HG03558 (cell line): ENCODE data around the gene IGF2R.
"Not testable (repeated sequence)": the region's sequence is repeated elsewhere in the genome, so short reads cannot be mapped to it uniquely, and the experiment has no call there.

ENCODE experiments used
- ATAC-seq: cut with Tn5 transposase; IDR thresholded peaks from one replicate; pipeline ENCODE4 v1.9.1; 2021; ENCODE audit warnings: moderate number of reproducible peaks; ENCODE audit not compliant: unreplicated experiment; ENCODE audit errors: extremely low read depth

The IGF2R gene

DNA sequence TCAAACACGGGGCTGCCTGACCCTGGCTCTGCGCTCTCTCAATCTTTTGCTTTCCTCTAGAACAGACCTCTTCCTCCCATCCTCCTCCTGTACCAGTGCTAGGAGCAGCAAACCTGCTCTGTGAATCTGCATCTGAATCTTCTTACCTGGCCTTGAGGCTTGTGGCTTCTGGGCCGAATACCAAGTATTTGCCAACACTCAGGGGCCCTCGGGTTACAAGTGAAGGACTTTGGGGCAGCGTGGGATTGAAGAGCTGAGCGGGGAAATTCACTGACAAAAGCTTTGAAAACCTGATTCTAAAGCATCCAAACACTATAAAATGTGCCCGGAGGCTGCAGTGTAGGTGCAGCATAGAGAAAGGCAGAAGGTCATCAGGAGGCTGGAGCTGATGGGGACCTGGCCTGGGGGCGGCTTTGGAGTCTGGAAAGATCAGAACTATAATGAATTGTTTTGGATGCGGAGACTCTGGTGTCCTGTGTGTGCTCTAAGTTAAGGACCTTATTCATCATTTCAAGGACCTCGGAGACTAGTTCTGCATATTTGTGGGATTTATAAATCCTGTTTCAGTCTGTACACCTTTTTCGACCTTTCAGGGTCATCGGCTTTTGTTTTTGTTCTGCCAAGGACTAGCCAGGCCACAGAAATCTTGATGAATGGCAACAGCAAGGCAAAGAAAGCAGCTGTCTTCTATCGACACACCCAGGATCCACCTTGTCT, 16.4 kb upstream of the IGF2R start:
- ATAC-seq = no peak

DNA sequence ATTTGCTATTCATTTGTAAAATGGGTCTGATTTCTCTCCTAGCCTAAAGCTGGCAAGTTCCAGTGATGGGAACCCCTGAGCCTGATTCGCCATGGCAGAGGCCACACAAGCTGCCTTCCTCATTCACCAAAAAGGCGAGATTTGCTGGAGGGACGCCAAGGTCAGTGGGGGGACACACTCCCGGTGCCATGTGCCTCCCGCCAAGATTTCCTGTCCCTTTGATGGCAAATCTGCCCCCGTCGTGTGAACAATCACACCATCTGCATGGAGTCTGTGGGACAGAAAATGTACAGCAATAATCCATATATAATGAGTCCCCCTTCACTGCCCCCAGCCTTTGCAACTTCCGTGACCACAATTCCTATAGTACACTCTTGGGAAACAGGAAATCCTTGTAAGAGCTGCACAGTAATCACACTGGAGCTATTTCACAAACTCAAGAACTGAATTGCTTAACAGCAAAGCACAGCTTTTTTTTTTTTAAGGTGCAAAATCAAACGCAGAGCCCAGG, 15.7 kb upstream of the IGF2R start:
- ATAC-seq = no peak

DNA sequence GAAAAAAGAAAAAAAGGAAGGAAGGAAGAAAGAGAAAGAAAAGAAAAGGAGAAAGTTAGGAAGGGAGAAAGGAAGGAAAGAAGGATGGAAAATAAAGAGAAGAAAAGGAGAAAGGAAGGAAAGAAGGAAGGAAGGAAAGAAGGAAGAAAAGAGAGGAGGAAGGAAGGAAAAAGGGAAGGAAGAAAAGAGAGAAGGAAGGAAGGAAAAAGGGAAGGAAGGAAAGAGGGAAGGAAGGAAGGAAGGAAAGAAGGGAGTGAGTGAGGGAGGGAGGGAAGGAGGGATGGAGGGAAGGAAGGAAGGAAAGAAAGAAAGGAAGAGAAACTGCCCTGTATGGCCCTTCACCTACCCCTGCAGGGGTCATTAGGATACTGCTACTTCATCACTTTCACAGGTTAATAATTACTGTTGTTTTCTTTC, 12.9 kb upstream of the IGF2R start:
- ATAC-seq = no peak

DNA sequence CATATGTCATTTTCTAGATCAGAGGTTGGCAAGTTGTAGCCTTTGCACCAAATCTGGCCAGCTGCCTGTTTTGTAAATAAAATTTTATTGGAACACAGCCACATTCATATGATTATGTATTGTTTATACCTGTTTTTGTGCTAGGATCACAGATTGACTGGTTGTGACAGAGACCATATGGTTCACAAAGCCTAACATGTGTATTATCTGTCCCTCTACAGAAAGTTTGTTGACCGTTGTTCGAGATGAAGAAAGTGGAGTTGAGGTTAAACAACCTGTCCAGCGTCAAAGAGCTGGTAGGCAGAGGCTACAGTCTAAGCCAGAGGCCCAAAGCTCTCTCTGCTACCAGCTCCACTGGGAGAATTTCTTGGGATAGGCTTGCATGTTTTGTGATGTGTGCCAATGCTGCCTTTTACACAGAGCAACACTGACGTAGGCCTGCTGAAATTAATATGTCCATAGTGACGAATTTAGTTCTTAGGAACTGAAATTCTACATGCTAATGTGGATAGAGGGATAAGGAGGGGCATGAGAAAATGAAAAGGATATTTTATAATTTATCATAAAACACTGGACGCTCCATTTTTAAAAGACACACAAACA, 11.7 kb upstream of the IGF2R start:
- no peak for ATAC-seq

DNA sequence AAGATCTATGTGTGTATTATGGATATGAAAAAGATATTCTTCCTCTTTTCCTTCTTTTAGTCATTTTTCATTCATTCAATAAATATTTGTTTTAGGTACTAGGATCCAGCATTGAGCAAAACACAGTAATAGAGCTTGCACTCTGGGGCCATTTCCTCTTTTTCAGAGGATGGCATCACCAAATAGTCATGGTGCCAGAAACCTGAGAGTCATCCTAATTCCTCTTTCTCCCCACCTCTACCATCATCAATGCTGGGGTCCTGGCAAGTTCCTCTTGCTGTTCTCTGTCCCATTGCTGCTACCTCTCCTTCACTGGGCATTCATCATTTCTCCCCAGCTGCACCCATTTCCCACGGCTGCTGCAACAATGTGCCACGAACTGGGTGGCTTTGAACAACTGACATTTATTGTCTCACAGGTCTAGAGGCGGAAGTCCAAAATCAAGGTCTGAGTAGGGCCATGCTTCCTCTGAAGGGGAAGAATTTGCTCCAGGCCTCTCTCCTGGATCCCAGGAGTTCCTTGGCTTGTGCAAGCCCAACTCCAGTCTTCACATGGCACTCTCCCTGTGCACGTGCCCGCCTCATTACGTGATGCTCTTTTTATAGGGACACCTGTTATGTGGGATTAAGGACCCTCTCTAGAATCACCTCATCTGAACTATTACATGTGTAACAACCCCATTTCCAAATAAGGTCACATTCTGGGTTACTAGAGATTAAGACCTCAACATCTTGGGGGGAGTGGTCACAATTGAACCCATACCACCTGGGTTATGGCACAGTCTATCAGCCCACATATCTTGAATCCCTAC, 9.5 kb upstream of the IGF2R start:
- no peak for ATAC-seq

DNA sequence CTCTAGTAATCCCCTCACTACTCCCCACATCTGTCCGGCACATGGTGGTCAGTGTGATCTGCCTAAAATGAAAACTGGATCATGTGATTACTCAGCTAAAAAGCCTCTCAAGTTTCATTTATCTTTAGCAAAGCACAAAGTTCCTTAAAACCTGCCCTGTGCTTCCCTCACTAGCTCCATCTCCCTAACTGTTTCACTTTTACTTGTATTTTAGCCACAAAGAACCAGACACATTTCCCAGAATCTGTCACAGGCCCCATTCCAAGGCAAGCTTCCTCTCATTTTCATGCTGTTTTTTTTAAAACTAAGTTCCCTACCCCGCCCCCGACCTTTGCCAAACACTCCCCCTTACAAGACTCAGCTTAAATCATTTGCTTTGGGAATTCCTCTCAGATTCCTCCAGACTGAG, 8.9 kb upstream of the IGF2R start:
- ATAC-seq = no peak

DNA sequence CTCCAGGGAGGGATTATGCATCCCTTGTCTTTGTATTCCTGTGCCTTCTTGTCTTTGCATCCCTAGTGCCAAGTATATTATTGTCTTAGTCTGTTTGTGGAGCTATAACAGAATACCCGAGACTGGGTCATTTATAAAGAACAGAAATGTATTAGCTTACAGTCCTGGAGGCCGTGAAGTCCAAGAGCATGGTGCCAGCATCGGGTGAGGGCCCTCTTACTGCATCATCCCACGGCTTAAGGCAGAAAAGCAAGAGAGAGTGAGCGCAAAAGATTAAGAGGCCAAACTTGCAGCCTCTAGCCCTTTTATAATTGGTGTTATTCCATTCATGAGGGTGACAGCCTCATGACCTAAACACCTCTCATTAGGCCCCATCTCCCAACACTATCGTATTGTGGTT, 8.4 kb upstream of the IGF2R start:
- no peak for ATAC-seq

DNA sequence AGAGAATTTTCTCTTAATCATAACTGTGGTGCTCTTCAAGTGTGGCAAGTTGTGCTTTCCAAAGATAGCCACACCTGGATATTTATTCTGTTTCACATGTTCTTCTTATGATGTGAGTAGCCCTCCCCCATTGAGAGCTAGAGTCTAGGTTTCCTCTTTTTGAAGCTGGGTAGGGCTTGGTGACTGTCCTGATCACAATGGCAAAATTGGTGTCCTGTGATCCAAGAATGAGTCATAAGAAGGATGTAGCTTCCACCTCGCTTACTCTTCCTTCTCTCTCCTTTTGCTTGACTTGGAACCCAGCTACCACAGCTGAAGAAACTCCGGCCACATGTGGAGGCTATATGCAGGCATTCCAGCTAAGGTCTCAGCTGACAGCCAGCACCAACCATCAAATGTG, 7.4 kb upstream of the IGF2R start:
- no peak for ATAC-seq

DNA sequence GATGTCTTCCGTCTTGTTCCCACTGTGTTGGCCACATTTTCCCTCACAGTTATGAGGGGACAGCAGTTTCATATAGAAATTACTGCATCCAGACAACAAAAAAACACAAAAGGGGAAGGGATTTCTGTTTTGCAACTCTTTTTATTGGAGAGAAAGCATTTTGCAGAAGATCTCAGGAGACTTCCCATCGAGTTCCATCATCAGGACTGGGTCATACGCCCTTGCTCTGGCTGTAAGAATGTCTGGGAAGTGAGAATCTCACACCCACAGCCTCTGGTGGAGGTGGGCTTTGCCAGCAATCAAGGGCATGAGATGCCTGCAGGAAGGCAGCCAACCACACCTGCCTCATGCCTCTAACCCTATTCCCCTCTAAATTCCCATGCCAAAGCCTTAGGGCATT, 5.8 kb upstream of the IGF2R start:
- ATAC-seq = no peak

DNA sequence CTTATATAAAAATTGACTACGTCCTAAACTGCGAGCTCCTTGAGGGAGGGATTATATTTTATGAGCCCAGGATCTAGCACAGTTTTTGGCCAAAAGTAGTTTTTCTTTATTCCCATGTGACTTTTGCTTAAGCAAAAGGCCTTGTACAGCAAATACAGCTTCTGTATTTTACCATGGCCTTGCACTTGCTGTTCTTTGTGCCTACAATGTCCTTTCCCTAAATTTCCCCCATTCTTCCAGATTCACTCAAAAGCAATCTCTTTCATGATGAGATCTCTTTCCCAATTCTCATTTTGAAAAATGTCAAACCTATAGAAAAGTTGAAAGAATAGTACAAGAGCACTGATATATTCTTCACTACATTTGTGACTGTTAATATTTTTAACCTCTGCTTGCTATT, 4.8 kb upstream of the IGF2R start:
- ATAC-seq = no peak

DNA sequence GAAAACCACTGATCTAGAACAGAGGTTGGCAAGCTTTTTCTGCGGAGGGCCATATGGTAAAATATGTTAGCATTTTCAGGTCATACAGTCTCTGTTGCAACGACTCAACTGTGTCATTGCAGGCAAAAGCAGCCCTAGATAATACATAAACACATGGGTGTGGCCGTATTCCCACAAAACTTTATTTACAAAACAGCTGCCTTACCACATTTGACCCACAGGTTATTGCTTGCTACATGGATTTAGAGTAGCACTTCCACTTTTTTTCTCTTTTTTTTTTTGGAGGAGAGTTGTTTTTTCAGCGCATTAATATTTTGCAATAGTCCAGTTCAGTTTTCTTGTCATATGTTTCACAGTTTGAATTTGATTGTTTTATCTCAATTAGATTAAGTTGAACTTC, 2.5 kb upstream of the IGF2R start:
- ATAC-seq = no peak

DNA sequence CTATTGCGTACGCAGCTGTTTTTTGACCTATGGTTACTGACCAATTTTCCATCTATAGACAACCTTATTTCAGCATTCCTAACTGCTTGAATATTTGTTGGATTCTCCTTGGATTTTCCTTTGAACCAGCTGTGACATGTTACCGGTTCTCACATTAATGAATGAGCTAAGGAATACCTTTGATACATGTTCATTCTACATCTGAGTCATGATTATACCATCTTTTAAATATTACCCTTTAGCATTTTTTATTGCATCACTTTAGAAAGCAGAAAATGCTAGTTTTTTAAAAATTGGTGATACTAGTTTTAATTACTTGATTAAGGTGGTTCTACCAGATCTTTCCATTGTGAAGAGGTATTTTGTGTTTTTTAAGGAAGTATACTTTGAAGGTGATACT, 1.9 kb upstream of the IGF2R start:
- ATAC-seq = no peak

DNA sequence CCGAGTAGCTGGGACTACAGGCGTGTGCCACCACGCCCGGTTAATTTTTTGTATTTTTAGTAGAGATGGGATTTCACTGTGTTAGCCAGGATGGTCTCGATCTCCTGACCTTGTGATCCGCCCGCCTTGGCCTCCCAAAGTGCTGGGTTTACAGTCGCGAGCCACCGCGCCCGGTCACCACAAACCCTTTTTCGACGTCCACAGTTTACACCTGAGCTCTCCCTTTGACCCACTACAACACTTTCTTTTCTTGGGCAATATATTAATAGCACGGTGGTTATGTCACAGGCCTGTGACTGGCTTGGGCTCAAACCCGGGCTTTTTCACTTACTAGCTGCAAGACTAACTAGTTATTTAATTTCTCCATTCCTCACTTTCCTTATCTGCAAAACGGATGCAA, 1.3 kb upstream of the IGF2R start:
- ATAC-seq = not testable (repeated sequence)

DNA sequence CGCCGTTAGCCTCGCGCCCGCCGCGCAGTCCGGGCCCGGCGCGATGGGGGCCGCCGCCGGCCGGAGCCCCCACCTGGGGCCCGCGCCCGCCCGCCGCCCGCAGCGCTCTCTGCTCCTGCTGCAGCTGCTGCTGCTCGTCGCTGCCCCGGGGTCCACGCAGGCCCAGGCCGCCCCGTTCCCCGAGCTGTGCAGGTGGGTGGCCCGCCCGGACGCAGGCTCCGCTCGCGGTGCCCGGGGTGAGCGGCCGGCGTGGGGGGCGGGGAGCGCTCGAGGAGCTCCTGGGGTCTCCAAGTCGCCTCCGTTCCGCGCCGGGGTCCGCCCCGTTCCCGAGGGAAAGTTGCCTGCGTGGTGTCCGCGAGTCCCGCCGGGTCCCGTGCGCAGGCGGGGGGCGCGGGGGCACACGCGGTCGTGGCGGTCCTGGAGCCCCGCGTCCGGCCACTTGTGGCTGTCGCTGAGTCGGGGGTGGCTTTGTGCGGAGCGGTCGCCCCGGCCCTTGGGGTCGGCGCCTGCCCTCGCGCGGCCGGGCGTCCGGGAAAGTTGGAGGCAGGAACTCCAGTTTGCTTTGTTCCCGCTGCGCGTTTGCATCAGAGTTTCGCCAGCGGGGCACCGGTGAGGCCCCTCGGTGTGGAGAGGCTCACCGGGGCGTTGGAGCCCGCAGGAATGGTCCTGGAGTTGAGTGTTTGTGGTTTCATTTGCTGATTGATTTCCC, 476 bp downstream of the IGF2R start:
- ATAC-seq = peak; percentile 8

DNA sequence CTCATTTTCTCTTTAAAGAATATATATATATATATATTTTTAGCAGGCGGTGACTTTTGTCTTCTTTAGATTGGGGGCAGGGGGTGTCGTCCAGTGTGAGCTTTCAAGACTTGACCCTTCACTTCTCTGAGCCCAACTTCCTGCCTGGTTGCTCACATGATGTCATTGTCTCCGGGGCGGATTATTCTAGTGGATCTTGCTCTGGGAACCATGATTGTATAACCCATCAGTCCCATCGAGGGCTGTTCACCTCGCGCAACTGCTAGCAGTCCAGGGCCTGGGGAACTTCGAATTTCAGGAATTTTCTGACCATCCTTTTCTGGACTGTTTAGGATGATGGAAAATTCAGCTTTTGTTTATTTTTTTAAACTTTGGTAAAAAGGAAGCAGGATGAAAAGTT, 1.0 kb downstream of the IGF2R start:
- ATAC-seq = peak; percentile 22

DNA sequence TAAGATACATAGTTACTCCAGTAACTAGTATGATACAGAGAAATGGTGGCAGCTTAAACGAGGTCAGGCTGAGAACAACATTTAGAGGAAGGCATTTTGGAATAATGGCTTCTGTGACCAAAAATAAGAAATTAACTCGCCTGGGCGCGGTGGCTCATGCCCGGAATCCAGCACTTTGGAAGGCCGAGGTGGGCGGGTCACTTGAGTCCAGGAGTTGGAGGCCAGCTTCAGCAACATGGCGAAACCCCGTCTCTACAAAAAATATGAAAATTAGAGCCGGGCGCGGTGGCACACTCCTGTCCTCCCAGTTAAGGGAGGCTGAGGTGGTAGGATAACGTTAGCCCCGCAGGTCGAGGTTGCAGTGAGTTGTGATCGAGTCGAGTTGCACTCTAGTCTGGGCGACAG, 1.8 kb downstream of the IGF2R start:
- no peak for ATAC-seq

DNA sequence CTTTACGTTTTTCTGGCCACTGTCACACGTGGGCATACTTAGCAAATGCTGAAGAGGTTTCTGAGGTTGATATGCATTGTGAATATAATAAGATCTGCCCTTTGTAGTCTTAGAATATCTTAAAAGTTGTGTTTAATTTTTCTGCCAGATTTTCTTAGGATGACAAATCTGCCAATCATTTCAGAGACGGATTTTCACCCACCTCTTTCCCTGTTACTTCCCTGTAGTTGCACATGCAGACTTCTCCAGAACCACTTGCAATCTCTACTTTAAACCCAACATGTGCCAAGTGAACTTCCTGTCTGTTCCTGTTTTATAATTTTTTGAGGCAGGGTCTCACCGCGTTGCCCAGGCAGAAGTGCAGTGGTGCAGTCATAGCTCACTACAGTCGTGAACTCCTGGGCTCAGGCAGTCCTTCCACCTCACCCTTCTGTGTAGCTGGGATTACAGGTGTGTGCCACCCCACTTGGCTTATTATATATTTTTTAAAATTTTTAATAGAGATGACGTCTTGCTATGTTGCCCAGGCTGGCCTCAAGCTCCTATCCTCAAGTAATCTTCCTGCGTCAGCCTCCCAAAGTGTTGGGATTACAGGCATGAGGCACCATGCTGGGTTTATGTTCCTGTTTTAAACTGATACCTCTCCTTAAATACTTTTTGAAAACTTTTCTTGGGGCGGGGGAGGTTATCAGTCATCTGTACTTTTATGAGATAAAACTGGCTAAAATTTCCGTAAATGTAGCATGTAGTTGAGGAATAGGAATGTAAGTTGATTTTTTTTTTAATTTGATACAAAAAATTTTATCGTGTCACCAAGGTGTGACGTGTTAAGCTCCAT, 2.7 kb downstream of the IGF2R start:
- no peak for ATAC-seq

DNA sequence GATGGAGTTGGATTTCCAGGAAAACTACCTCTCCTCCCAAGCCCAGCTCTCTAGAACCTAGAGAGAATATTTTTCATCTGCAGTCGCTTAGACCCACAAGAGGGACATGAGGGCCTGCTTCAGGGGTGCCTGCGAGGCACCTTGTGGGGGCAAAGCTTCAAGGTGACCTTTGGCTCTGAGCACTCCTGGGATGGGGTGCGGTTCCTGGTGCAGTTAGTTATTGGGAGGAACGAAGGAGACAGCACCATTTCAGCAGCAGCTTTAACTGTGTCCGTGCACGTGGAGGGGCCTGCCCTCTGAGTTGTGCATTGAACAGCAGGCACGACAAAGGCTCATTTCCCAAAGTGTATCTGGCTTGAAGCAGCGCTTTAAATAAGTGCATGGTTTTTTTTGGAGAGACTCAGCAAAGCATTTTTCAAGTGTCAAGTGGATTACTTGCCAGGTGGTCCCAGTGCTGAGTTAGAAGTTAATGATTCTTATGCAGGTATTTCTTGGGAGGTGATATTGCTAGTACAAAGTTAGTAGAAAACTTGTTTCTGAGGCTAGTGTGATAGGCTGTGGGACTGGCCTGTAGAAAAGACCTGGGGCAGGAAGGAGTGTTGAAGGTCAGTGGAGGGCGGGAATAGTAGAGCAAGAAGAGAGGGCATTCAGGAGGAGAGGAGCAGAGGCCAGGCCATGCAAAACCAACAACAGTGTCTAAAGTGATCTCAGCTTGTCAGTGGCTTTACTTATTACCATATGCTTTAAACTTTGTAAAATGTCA, 3.8 kb downstream of the IGF2R start:
- ATAC-seq = no peak

DNA sequence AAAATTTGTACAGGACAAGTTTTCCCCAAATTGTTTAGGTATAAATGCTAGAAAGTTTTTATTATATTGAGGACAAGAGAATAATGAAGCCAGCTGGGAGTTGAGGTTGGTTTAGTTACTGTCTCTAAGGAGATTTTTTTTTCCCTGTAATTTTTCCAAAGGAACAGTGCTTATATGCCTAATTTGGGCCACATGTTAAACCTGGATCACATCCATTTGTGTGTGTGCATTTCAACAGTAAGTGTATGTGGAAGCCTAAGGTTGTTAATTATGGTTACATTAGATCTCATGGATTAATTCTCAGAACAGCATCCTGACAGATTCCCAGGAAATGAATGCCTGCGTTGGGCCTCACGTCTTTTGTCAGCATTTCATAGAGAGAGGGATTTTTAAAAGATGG, 4.5 kb downstream of the IGF2R start:
- ATAC-seq = no peak
